ENCODE data around the gene ZCCHC2. TPM values are rescaled to one million over a fixed set of nuclear protein-coding genes. Genes with fewer than 3 reads are reported as not detected.
A peak's percentile ranks its signal among the peaks of the same experiment; 100 is the strongest.

ZCCHC2 gene
- total and polyA plus RNA-seq, 2 donors (not counting 3 experiments of a cell fraction or from before 2014, with no cell fraction given), result 16.2 to 27.2 TPM

DNA sequence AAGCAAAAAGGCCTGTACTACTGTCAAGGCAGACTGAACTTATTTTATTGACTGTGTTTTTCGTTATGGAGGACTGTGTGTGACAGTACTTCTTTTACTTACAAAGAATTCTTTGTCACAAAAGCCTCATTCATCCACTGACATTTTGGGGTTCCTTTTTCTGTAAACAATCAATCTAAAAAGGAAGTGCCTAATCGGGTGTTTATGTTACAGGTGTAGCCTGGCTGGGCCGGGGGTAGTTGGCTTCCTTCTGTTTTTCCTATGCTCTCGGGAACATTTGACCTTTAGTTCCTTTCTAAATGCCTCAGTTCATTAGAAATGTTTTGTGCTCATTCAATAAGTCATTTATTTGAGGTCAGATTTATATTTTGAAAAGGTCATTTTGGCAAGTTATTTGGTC, 8.3 kb downstream of the ZCCHC2 start:
- Histone ChIP-seq H3K27ac (ENCODE audit: insufficient read depth, low read depth, low read length) (peak overlapping the region; percentile 43), H3K79me2 (ENCODE audit: control insufficient read depth, insufficient read depth, low read length) (peaks cover 88% of the 10 kb centered on the region), H3K9ac (replicated peaks; ENCODE audit: extremely low read depth, insufficient read depth, low read length) (no peak overlapping the region), H3K27me3 (ENCODE audit: control insufficient read depth in 2 of 2, insufficient read depth in 2 of 2, low read length in 2 of 2) (no peaks in the 10 kb centered on the region), H3K4me2 (ENCODE audit: insufficient read depth, low read length) (peak overlapping the region; percentile 76), H3K9me3 (replicated peaks; ENCODE audit: control insufficient read depth, insufficient read depth, low read length) (no peaks in the 10 kb centered on the region), H3K9me1 (replicated peaks; ENCODE audit: control insufficient read depth, extremely low read depth, insufficient read depth, low read length) (no peaks in the 10 kb centered on the region), H3K36me3 (ENCODE audit: control insufficient read depth in 2 of 2, extremely low read depth in 1 of 2, insufficient read depth in 2 of 2, low read length in 2 of 2) (peaks cover 0 to 2% of the 10 kb centered on the region in 2 experiments), H3K4me1 (ENCODE audit: control insufficient read depth, extremely low read depth, insufficient read depth, low read length) (peaks cover 39% of the 10 kb centered on the region), H4K20me1 (replicated peaks; ENCODE audit: control insufficient read depth, extremely low read depth, insufficient read depth, low read length) (peaks cover 1% of the 10 kb centered on the region), H3K4me3 (replicated peaks in 1 of 3; ENCODE audit: insufficient read depth in 1 of 3, low read depth in 1 of 3, low read length in 3 of 3) (peak overlapping the region in 1 of 3 experiments; percentile 29), H2AFZ (ENCODE audit: low read depth, low read length) (no peak overlapping the region)
- TF ChIP-seq MYC (IDR thresholded peaks at IDR 0.05; ENCODE audit: low read depth, low read length) (no peak), CTCF (IDR thresholded peaks at IDR 0.05; ENCODE audit: extremely low read depth in 1 of 2, insufficient read depth in 1 of 2, low read depth in 1 of 2, low read length in 2 of 2) (no peak), FOS (IDR thresholded peaks at IDR 0.05; ENCODE audit: borderline replicate concordance, insufficient read depth, low read length) (no peak), JUN (IDR thresholded peaks at IDR 0.05; ENCODE audit: borderline replicate concordance, insufficient read depth, insufficient read length, low read depth) (no peak), GATA2 (IDR thresholded peaks at IDR 0.05; ENCODE audit: insufficient read depth, insufficient read length, low read depth, low read length) (no peak)
- CTCF ChIA-PET, result interaction anchor here (1.1 kb wide), 1 partner anchor 282 kb away, joined by 3 read pairs; no protein-coding TSS in a partner anchor
- POLR2A ChIA-PET, result no interaction called here
- intact Hi-C loops (cut with micrococcal nuclease), result no loop called here
- DNase-seq (ENCODE audit: low read depth, low spot score) (peak; percentile 59), FAIRE-seq (peak; percentile 56)
- dilution Hi-C loops (cut with MboI; ENCODE audit: extremely low pct_ligation_motif_present, low sequenced_read_pairs), result no loop called here
- no TSS peak for BruUV-seq (replicated peaks)

- DNase-seq (ENCODE audit: low read depth, low spot score) (no peak), FAIRE-seq (no peak)
- dilution Hi-C loops (cut with MboI; ENCODE audit: extremely low pct_ligation_motif_present, low sequenced_read_pairs) (no loop called here), intact Hi-C loops (cut with micrococcal nuclease) (no loop called here)
- H4K20me1 ChIP-seq (replicated peaks; ENCODE audit: control insufficient read depth, extremely low read depth, insufficient read depth, low read length), result peaks cover 3% of the 10 kb centered on the region
- H3K9ac ChIP-seq (replicated peaks; ENCODE audit: extremely low read depth, insufficient read depth, low read length), result no peak overlapping the region
- no peak overlapping the region for H3K27ac ChIP-seq (ENCODE audit: insufficient read depth, low read depth, low read length)
- BruUV-seq (replicated peaks), result no TSS peak
- H3K9me3 ChIP-seq (replicated peaks; ENCODE audit: control insufficient read depth, insufficient read depth, low read length), result no peaks in the 10 kb centered on the region
- ChIA-PET POLR2A (no interaction called here), CTCF (interaction anchor here (0.7 kb wide), 2 partner anchors 53 to 107 kb away, joined by 3 to 6 read pairs; no protein-coding TSS in a partner anchor)
- H3K4me3 ChIP-seq (replicated peaks in 1 of 3; ENCODE audit: insufficient read depth in 1 of 3, low read depth in 1 of 3, low read length in 3 of 3), result no peak overlapping the region
- H3K4me2 ChIP-seq (ENCODE audit: insufficient read depth, low read length), result no peak overlapping the region
- no peaks in the 10 kb centered on the region for H3K27me3 ChIP-seq (ENCODE audit: control insufficient read depth in 2 of 2, insufficient read depth in 2 of 2, low read length in 2 of 2)
- H3K9me1 ChIP-seq (replicated peaks; ENCODE audit: control insufficient read depth, extremely low read depth, insufficient read depth, low read length), result no peaks in the 10 kb centered on the region
- no peak overlapping the region for H2AFZ ChIP-seq (ENCODE audit: low read depth, low read length)
- peaks cover 34% of the 10 kb centered on the region for H3K4me1 ChIP-seq (ENCODE audit: control insufficient read depth, extremely low read depth, insufficient read depth, low read length)
- peaks cover 90% of the 10 kb centered on the region for H3K79me2 ChIP-seq (ENCODE audit: control insufficient read depth, insufficient read depth, low read length)
- no peak for TF ChIP-seq POLR2AphosphoS5 (IDR thresholded peaks at IDR 0.05; ENCODE audit: insufficient read depth, low read depth, low read length)
- TF ChIP-seq JUN (IDR thresholded peaks at IDR 0.05; ENCODE audit: borderline replicate concordance, insufficient read depth, insufficient read length, low read depth), result no peak
- H3K36me3 ChIP-seq (ENCODE audit: control insufficient read depth in 2 of 2, extremely low read depth in 1 of 2, insufficient read depth in 2 of 2, low read length in 2 of 2), result peaks cover 0 to 2% of the 10 kb centered on the region in 2 experiments
Measured at GRCh38 chr18:62531931-62532330, 9.1 kb downstream of the ZCCHC2 start.

Data from endothelial cell of umbilical vein (primary cell).